ENCODE results near the gene CSNK1E. TPM values are rescaled to one million over a fixed set of nuclear protein-coding genes. Genes with fewer than 3 reads are reported as not detected.
"Not testable (repeated sequence)": the region's sequence is repeated elsewhere in the genome, so short reads cannot be mapped to it uniquely, and the experiment has no call there.

Gene CSNK1E
- 123 and 124 TPM in 2 replicates for total RNA-seq

DNA sequence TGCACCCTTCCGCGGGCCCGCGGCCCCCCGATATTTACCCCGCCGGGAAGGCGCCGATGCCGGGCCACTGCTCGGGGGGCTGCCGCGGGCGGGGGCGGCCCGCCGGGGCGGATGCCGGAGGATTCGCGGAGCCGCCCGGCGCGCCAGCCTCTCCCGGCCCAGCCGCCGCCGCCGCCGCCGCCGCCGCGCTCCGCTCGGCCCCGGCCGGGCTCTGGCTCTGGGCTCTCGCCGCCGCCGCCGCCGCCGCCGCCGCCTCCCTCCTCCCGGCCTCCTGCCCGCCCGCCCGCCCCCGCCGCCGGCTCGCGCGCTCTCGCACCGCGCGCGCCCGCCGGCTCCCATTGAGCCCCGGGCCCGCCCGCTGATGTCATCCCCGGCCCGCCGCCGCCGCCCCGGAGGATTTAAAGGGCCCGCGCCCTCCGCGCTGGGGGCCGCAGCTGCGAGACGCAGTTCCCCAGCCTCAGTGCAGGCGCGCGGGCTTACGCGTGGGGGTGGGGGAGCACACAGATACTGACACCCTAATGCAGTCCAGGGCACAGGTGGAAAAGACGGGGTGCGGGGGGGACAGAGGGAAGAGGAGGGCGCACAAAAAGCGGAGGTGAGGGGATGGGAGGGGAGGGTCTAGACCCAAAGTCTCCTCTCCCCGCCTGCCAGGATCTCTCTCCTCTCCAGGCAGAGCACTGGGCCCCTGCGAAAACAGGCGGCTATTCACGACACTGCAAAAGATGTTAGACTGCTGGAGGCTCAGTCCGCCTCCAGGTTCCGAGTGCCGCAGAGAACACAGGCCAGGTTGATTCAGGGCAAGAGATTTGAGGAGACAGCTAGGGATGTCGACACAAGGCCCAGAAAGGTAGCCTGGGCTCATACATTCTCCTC, at the start of gene CSNK1E:
CSNK1E (minus strand) TSS at position 312 of the 873 bp plus-strand sequence. CDS start 3,276 bp downstream, outside the sequence.
- DNase-seq (ENCODE audit: low read depth, low spot score), result no peak

DNA sequence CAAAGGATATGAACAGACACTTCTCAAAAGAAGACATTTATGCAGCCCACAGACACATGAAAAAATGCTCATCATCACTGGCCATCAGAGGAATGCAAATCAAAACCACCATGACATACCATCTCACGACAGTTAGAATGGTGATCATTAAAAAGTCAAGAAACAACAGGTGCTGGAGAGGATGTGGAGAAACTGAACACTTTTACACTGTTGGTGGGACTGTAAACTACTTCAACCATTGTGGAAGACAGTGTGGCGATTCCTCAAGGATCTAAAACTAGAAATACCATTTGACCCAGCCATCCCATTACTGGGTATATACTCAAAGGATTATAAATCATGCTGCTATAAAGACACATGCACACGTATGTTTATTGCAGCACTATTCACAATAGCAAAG, 48.6 kb upstream of the CSNK1E start:
- DNase-seq (ENCODE audit: low read depth, low spot score), result not testable (repeated sequence)

DNA sequence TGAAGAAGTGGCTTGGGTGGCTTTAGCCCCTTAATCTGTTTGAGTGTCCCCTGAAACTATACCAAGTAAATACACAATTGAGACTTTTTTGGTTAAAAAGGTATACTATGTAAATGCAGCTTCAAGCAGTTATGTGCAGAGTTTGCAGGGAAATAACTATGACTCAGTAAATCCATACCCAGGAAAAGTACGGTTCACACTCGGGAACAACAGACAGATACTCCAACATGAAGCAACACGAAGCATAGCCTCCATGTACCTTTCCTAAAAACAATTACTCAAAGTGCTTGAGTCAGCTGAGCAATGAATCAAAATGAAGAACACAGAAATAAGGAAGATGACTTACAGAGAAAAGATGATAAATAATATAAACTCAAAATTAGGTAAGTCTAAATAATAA, 47.9 kb upstream of the CSNK1E start:
- DNase-seq (ENCODE audit: low read depth, low spot score), result not testable (repeated sequence)

DNA sequence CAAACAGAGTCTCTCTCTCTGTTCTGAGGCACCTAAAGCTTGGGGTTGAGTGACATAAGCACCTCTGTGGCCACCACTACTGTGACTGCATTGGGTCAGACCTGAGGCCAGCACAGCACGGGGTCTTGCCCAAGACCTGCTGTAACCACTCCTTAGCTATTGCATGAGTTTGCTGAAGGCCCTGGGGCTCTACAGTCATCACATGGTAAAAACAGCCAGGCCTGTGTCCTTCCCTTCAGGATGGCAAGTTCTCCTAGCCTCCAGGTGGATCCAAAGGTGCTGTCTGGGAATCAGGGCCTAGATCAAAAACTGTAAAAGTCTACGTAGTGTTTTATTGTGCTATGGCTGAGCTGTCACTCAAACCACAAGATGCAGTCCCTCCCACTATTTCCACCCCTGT, 43.3 kb upstream of the CSNK1E start:
- DNase-seq (ENCODE audit: low read depth, low spot score), result not testable (repeated sequence)

DNA sequence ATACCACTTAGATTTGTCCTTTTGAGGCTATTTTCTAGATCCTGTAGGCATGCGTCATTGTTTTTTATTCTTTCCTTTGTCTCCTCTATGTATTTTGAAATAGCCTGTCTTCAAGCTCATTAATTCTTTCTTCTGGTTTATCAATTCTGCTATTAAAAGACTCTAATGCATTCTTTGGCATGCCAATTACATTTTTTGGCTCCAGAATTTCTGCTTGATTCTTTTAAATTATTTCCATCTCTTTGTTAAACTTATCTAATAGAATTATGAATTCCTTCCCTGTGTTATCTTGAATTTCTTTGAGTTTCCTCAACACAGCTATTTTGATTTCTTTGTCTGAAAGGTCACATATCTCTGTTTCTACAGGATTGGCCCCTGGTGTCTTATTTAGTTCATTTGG, 42.6 kb upstream of the CSNK1E start:
- DNase-seq (ENCODE audit: low read depth, low spot score), result not testable (repeated sequence)

DNA sequence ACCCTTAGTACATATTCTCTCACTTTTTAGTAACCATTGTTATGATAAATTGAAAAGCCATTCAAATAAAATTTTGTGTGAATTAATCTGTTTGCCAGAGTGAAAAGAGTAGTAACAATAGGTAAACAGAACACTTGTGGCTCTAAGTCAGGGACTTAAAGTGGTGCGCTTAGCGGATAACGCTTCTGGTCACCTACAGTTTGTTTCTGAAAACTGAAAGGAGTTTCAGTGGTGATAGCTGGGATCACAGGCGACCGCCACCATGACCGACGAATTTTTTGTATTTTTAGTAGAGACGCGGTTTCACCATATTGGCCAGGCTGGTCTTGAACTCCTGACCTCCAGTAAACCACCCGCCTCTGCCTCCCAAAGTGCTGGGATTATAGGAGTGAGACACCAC, 40.7 kb upstream of the CSNK1E start:
- DNase-seq (ENCODE audit: low read depth, low spot score), result not testable (repeated sequence)

DNA sequence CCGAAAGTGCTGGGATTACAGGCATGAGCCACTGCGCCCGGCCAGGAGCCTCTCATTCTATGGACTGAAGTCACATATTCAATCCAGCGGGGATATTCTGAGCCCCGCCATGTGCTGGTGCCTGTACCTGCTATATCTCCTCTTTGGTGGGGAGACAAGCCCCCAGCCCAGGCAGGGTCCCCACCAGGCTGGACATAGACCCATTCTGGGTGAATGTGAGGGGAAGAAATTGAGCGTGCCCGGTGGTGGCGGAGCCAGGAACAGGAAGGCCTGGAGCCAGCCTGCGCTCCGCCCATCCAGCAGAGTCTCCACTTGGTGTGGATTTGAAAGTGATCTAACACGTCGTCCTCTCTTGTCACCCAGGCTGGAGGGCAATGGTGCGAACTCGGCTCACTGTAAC, 38.0 kb upstream of the CSNK1E start:
- DNase-seq (ENCODE audit: low read depth, low spot score), result no peak

DNA sequence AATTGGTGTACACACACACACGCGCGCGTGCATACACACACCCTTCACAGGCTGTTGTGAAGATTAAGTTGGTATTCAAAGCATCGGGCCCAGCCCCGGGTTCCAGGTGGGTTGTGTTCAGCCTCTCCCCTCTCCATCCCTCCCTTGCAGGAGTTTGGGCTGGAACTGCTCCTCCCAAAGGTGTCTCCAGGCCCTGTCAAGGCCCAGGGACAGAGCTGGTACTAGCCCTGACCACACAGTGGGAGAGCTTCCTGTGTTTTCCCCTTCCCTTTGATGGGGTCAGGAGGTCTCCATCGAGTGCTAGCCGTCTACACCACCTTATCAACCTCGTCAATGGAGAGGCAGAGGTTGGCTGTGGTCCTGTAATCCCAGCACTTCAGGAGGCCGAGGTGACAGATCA, 36.5 kb upstream of the CSNK1E start:
- no peak for DNase-seq (ENCODE audit: low read depth, low spot score)

DNA sequence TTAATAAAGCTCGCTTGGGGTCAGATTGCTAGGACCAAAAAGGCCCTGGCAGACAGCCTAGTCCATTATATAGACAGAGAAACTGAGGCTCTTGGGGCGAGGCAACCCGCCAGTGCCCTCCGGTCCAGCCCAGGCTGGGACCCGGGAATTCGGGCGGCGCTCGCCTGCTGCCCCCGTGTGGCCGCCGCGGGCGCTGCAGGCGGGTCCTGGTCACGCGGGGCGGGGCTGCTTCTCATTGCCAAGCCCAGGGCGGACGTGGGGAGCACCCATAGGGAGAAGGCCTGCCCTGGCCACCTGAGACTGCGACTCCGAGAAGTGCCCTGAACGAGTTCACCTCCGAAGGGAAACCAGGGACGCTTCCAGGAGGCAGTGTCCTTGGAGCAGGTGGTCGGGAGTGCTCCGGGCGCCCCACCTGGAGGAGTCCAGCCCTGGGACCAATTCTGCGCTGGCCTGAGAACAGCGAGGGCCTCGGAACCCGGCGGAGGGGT, 36.0 kb upstream of the CSNK1E start:
- no peak for DNase-seq (ENCODE audit: low read depth, low spot score)

DNA sequence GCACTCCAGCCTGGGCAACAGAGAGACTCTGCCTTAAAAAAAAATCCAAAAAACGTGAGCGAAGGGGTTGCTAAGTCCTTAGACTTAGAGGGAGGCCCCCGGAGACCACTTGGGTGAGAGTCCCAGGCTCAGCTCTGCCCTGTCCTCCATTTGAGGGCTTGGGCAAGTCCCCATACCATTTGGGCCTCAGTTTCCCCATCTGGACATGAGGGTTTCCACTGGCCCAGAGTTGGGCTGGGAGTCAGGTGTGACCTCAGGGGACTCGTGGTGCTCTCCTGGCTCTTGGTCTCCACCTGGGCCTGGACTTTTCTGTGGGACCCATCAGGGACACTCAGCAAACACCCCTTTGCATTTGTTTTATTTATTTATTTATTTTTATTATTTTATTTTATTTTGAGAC, 35.2 kb upstream of the CSNK1E start:
- no peak for DNase-seq (ENCODE audit: low read depth, low spot score)

DNA sequence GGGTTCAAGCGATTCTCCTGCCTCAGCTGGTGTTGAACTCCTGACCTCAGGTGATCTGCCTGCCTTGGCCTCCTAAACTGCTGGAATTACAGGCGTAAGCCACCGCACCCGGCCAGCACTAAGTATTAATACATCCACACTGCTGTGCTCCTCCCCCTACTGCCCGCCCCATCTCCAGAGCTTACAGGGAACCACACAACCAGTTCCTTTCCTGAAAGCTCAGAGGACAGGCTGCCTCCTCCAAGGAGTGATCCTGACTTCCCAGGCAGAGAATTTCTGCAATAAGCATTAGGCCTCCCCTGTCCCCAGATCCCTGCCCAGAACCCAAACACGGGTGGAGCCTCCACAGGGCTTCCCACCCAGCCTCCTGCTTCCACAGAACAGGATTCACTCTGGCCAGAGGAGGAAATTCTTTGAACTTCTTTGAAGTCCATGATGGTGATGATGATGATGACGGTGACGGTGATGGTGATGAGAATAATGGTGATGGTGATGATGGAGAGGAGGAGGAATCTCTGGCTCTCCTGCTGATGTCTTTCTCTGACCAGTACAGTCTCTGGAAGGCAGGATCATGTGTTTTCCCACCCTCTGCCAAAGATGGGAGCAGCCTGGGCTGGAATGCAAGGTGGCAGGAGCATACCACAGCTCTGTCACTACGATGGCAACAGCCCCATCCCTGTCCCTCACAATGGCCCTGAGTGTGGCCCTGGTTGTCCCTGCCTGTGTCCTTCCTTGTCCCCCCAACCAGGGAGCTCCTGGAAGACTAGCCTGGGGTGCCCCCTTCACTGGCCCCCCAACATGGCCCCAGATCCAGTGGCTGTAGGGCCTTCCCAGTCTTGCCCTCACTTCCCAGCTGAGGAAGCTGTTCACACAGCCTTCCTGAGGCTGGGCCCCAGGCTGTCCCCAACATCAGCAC, 33.5 kb upstream of the CSNK1E start:
- DNase-seq (ENCODE audit: low read depth, low spot score), result no peak

DNA sequence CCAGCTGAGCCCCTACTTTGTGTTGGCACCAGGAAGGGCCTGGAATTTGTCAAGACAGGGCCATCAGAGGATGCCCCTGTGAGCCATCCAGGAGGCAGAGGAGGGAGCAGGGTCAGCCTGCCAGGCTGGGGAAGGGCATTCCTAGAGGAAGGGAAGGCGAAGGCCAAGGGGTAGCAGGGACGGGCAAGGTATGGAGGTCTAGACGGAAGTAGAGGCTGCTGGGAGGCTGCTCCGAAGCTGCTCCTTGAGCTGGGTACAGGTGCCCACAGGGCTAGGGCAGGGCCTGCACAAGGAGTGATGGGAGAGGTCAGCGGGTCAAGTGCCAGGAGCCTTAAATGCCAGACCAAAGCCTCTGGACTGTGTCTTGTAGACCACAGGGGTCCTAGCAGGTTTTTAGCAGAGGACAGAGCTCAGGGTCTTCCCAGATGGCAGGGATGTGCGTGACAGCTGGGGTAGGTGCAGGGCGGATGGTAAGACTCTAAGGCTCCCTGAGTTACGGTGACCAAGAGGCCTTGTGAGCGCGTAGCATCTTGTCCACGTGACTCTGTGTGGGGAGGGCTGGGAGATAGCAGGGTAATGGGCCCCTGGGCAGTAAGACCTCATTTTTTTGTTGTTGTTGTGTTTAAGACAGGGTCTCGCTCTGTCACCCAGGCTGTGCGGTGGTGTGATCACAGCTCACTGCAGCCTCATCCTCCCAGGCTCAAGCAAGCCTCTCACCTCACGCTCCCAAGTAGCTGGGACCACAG, 31.7 kb upstream of the CSNK1E start:
- DNase-seq (ENCODE audit: low read depth, low spot score), result no peak

DNA sequence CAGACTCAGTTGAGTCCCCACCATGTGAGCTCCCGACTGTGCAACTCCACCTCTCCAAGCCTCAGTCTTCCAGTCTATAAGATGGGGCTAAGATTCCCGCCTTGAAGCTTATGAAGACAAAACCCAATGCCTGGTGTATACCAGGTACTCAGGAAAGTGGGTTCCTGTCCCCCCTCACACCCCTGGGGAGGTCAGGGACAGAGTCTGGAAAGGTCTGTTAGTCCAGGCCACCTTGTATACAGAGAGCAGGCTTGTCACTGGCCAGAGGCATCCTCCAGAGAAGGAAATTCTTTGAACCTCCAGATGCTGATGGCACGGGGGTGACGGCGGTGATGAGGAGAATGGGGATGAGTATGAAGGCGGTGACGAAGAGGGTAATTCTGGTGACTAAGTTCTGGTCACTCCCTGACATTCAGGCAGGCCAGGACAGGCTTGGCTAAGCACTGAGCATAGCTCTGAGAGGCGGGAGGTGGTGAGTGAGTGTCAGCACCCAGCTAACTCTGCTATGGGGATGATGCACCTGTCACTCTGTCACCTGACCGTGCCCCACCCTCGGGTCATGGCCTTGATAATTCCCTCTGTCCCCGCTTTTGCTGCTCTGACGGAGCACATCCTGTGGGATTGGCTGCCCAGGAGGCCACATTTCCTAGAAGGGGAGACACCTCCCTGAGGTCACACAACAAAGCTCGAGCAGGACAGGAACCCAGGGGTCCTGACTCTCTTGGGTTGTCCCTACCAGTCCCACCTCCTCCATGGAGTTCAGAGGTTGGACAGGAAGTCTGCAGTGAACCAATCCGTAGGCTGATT, 30.9 kb upstream of the CSNK1E start:
- no peak for DNase-seq (ENCODE audit: low read depth, low spot score)

DNA sequence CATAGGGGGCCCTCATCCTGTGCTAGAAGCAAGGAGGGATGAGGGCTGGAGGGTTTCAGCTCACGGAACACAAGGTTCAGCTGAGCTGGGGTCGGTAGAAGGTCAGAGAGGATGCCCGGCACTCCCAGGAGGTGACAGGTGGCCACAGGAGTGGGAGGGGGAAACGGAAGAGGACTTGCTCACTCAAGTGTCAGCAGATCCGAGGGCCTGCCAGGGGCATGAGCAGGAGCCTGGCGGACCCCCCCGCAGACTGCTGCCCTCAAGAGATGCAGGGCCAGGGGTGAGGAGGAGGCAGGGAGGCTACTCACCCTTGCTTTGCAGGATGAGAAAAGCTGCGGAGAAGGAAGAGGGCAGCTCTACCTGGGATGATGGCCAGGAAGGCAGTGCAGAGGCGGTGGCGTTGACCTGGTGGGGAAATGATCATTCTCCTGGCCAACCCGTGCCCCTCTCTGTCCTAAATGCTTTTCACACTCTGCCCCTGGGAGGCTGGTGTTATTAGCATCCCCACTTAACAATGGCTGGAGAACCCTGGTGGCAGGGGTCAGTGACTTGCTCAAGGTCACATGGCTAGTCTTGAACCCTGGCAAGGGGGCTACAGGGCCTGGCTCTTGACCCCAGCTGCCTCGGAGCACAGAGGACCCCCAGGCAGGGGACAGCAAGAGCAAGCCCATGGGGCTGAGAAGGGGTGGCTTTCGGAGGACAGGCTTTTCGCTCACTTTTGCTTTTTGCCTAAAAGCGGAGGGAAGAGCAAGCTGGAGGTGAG, 30.1 kb upstream of the CSNK1E start:
- no peak for DNase-seq (ENCODE audit: low read depth, low spot score)

DNA sequence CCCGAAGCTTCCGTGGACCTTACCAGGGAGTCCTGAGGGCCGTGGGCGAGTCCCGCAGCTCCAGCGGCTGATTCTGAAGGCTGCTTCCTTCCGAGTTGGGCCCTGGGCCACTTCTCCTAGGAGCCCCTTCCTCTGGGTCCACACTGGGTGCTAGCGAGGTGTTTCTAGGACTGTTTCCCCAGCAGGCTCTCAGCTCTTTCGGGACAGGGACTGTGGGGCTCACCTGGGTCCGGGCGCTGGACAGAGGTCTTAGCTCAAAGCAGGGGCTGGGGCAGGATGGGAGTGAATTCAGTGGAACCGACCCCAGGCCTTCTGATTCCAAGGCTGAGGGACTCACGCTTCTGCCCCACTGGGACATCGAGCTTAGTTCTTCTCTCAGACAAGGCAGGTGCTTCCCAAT, 29.3 kb upstream of the CSNK1E start:
- no peak for DNase-seq (ENCODE audit: low read depth, low spot score)

DNA sequence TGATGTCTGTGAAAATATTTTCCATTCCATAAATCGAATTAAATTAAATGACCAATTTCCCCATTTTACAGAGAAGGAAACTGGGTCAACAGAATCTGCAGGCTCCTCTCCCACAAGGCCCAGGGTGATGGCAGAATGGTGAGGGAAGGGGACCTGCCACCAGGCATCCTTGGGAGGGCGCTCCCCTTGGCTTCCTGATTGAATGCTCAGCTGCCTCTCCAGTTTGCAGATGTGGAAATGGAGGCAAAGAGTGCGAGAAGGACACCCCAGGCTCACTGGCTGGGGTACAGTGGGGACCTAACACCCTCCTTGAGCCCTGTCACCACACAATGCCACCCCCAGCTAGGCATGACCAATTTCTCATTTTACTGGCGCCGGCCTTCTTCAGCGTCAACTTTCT, 28.5 kb upstream of the CSNK1E start:
- no peak for DNase-seq (ENCODE audit: low read depth, low spot score)

DNA sequence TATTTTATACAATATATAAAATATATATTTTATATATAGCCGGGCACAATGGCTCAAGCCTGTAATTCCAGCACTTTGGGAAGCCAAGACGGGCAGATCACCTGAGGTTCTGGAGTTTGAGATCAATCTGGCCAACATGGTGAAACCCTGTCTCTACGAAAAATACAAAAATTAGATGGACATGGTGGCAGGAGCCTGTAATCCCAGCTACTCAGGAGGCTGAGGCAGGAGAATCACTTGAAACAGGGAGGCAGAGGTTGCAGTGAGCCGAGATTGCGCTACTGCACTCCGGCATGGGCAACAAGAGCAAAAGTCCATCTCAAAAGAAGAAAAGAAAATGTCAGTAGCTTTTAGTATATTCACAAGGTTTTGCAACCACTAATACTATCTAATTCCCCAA, 22.7 kb upstream of the CSNK1E start:
- not testable (repeated sequence) for DNase-seq (ENCODE audit: low read depth, low spot score)

DNA sequence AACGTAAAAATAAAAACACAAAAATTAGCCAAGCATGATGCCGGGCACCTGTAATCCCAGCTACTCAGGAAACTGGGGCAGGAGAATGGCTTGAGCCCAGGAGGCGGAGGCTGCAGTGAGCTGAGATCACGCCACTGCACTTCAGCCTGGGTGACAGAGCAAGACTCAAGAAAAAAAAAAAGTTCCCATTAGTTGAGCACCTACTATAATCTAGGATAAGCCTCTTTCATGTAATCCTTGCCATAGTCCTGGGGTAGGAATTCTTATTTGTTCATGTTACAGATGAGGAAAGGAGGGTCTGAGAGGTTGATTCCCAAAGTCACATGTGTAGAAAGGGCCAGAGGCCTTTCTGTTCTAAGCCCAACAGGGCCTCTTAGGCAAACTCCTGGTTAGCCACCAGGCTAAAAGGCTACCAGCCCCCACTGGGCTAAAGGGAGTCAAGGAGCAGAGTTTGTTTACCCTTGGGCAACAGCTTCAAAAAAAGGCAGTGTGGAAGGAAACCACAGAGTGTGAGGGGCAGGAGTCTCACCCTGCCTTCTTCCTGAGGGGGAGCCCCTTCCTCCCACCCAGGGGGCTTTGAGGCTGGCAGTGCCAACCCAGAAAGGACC, 21.6 kb upstream of the CSNK1E start:
- no peak for DNase-seq (ENCODE audit: low read depth, low spot score)

DNA sequence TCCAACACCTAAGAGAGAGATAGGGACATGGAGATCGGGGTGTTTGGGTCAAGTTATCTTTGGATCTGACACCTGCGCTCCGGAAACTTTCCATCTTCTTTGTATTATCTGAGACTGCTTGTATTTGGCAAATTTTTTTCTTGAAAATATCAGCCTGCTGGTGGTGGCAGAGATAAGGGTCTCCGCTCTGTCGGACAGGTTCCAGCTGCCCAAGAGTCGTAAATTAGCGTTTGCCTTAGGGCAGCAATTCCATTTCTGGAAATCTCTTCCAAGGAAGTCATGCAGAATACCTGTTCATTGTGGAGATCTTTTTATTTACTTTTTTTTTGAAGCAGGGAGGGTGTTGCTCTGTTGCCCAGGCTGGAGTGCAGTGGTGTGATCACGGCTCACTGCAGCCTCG, 19.5 kb upstream of the CSNK1E start:
- DNase-seq (ENCODE audit: low read depth, low spot score), result no peak

Data from pulmonary artery endothelial cell (primary cell).